ENCODE measurements around the gene ZNF654. TPM values are rescaled to one million over a fixed set of nuclear protein-coding genes. Genes with fewer than 3 reads are reported as not detected.
A peak's percentile ranks its signal among the peaks of the same experiment; 100 is the strongest.
"Not testable (repeated sequence)": the region's sequence is repeated elsewhere in the genome, so short reads cannot be mapped to it uniquely, and the experiment has no call there.

Gene ZNF654
- total RNA-seq: 10 to 100 TPM; 26.5 to 27.4 TPM

DNA sequence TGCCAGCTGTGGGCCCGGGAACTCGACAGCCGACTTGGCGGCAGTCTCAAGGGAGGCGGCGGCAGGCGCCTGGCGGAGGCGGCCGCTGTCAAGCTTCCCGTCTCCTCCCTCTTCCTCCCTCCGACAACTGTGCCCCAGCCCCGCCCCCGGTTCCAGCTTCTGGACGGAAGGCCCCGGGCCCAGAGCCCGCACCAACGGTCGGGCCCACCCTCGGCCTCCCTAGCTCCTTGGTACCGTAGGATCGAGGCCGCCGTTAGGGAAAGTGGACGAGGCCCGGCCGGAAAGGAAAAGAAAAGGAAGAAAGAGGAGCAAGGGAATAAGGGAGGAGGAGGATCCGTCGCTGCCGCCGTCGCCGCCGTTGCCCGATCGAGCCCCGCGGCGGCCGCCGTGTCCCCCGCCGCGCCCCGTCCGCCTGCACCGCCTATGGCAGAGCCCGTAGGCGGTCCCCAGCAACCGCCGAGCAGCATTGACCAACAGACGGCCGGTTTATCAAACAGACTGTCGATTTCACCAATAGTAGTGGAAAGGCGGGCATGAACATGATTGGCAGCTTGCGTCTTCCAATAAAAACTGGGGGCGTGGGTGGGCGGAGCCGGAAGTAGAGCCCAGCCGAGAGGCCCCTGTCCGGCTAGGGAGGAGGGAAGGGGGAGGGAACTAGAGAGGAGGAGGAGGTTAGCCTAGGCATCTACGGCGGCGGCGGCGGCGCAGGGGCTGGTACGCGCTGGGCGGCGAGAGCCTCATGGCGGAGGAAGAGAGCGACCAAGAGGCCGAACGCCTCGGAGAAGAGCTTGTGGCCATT, at the start of gene ZNF654, which contains the start of gene CGGBP1:
Gene ZNF654, plus strand, starts transcription at position 675 of the 799 bp plus-strand sequence. Its CDS starts 65 bp downstream, at position 740.
Gene CGGBP1, minus strand, starts transcription at position 425 of the 799 bp plus-strand sequence. CDS start 3,029 bp downstream, outside the sequence.
- peak within 1 kb of the TSS; percentile 95 for H3K27ac Mint-ChIP-seq
- peak within 1 kb of the TSS; percentile 99 for H3K4me3 Mint-ChIP-seq
- H3K36me3 Mint-ChIP-seq (ENCODE audit: low read depth): peaks cover 39% of the 10 kb centered on the region
- no peaks in the 10 kb centered on the region for H3K9me3 Mint-ChIP-seq
- CTCF ChIA-PET: interaction anchor here (0.6 to 2.3 kb wide), 10 partner anchors 10 to 90 kb away, joined by 3 to 12 read pairs (median 4); partner anchors contain the start of gene C3orf38
- POLR2A ChIA-PET: interaction anchor here (0.6 to 4.2 kb wide), 30 partner anchors 8 to 832 kb away, joined by 3 to 130 read pairs (median 4); partner anchors contain the start of genes C3orf38 and CHMP2B
- peaks cover 51% of the 10 kb centered on the region for H3K4me1 Mint-ChIP-seq
- DNase-seq: peak; percentile 99
- no peaks in the 10 kb centered on the region for H3K27me3 Mint-ChIP-seq

DNA sequence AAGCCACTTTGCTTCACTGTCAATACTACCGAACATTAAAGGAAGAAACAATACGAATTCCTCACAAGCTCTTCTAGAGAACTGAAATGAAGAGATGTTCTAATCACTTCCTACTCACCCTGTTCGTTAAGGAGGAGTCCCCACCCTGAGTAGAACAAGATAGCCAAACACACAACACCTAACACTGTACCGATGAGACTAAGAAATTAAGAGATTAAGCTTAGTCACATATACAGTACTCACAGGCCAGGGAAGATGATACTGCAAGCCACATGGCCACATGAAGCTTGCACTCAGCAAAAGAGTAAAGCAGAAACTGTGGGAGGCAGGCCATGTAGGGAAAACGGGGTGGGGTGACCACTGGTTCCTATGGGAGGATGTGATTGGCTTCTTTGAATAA, 48.2 kb upstream of the ZNF654 start:
- peaks cover 10% of the 10 kb centered on the region for H3K27me3 Mint-ChIP-seq

GRCh38 chr3:88013592-88013991, 45.5 kb upstream of the ZNF654 start:
- CTCF ChIA-PET: no interaction called here
- peaks cover 8% of the 10 kb centered on the region for H3K4me1 Mint-ChIP-seq

More for the DNA sequence above, 48.2 kb upstream of the ZNF654 start:
- Mint-ChIP-seq H3K9me3 (no peaks in the 10 kb centered on the region), H3K27ac (no peak overlapping the region), H3K4me3 (no peak overlapping the region), H3K36me3 (ENCODE audit: low read depth) (no peaks in the 10 kb centered on the region), H3K4me1 (peaks cover 3% of the 10 kb centered on the region)
- POLR2A ChIA-PET: interaction anchor here (1.3 kb wide), 2 partner anchors 47 to 139 kb away, joined by 3 to 4 read pairs; partner anchors contain the start of gene C3orf38
- no peak for DNase-seq
- CTCF ChIA-PET: interaction anchor here (0.7 to 1.6 kb wide), 2 partner anchors 114 to 660 kb away, joined by 3 to 4 read pairs; no protein-coding TSS in a partner anchor

GRCh38 chr3:88015656-88016055, 43.4 kb upstream of the ZNF654 start:
- H3K9me3 Mint-ChIP-seq; H3K27ac Mint-ChIP-seq; DNase-seq; POLR2A ChIA-PET; H3K4me3 Mint-ChIP-seq; H3K27me3 Mint-ChIP-seq; H3K36me3 Mint-ChIP-seq (ENCODE audit: low read depth): not testable (repeated sequence)
- peaks cover 19% of the 10 kb centered on the region for H3K4me1 Mint-ChIP-seq
- CTCF ChIA-PET: interaction anchor here (0.9 kb wide), 1 partner anchor 9 kb away, joined by 3 read pairs; no protein-coding TSS in a partner anchor

More at GRCh38 chr3:88013592-88013991, 45.5 kb upstream of the ZNF654 start:
- POLR2A ChIA-PET: interaction anchor here (2.1 kb wide), 1 partner anchor 45 kb away, joined by 5 read pairs; the partner anchor contains the start of genes CGGBP1 and ZNF654
- Mint-ChIP-seq H3K36me3 (ENCODE audit: low read depth) (no peaks in the 10 kb centered on the region), H3K9me3 (peaks cover 6% of the 10 kb centered on the region), H3K27me3 (peaks cover 10% of the 10 kb centered on the region), H3K27ac (no peak overlapping the region), H3K4me3 (no peak overlapping the region)
- DNase-seq: no peak

DNA sequence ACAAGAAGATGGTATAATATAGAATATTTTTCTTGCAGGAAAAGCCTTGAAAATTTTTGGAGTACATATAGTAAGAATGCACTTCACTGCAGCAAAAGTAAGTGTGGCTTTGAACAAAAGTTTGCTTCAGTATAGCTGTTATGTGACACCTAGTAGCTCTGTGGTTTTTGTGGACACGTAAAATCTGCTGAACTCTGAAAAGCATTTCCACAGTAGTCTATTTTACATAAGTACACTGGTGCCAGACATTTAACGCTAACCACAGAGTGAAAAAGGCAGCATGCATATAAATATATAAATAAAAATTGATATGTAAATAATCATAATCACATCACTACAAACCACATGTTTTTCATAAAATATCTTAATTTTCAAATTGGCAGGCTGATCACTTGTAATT, 40.0 kb upstream of the ZNF654 start:
- DNase-seq: peak; percentile 33
- ChIA-PET POLR2A (interaction anchor here (0.9 to 3.5 kb wide), 5 partner anchors 11 to 131 kb away, joined by 3 to 17 read pairs (median 5); partner anchors contain the start of genes CGGBP1 and ZNF654), CTCF (interaction anchor here (1.3 to 3.3 kb wide), 6 partner anchors 10 to 94 kb away, joined by 3 to 12 read pairs (median 4); no protein-coding TSS in a partner anchor)

GRCh38 chr3:88025001-88025552, 34.0 kb upstream of the ZNF654 start:
- Mint-ChIP-seq H3K36me3 (ENCODE audit: low read depth) (peaks cover 10% of the 10 kb centered on the region), H3K4me1 (peaks cover 26% of the 10 kb centered on the region), H3K27ac (no peak overlapping the region), H3K9me3 (peaks cover 10% of the 10 kb centered on the region), H3K4me3 (no peak overlapping the region), H3K27me3 (no peaks in the 10 kb centered on the region)
- CTCF ChIA-PET: interaction anchor here (1.2 to 1.4 kb wide), 3 partner anchors 9 to 155 kb away, joined by 3 read pairs; no protein-coding TSS in a partner anchor
- no peak for DNase-seq
- POLR2A ChIA-PET: no interaction called here

More for the DNA sequence above, 40.0 kb upstream of the ZNF654 start:
- H3K36me3 Mint-ChIP-seq (ENCODE audit: low read depth): peaks cover 10% of the 10 kb centered on the region
- H3K27me3 Mint-ChIP-seq: peaks cover 4% of the 10 kb centered on the region
- no peak overlapping the region for H3K4me3 Mint-ChIP-seq
- peaks cover 32% of the 10 kb centered on the region for H3K4me1 Mint-ChIP-seq
- peaks cover 10% of the 10 kb centered on the region for H3K9me3 Mint-ChIP-seq
- no peak overlapping the region for H3K27ac Mint-ChIP-seq

- ChIA-PET CTCF (interaction anchor here (0.8 to 2.3 kb wide), 5 partner anchors 9 to 84 kb away, joined by 3 to 12 read pairs (median 4); partner anchors contain the start of gene CGGBP1), POLR2A (interaction anchor here (1.7 to 2.4 kb wide), 2 partner anchors 30 to 121 kb away, joined by 8 to 23 read pairs; partner anchors contain the start of genes C3orf38, CGGBP1 and ZNF654)
- Mint-ChIP-seq H3K36me3 (ENCODE audit: low read depth) (no peaks in the 10 kb centered on the region), H3K4me3 (no peak overlapping the region), H3K9me3 (peaks cover 6% of the 10 kb centered on the region), H3K27ac (no peak overlapping the region), H3K27me3 (no peaks in the 10 kb centered on the region), H3K4me1 (peaks cover 35% of the 10 kb centered on the region)
- no peak for DNase-seq
Observed at GRCh38 chr3:88028876-88029275, 30.2 kb upstream of the ZNF654 start.

DNA sequence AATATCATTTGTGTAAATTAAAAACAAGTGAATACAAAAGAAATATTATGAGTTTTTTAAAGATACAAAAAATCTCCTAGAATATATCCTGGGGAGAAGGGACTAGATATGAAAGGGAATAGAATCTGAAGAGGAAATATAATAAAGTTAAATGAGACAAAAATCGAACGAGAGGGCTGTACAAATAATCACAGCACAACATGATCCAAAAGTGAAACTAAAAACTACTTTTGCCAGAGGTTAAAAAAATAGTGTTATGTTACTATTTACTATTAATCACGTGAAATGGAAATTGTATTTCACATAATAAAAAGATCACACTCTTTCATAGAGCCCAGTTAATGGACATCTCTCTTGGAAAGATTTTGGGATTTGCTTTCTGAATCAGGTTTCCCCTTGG, 28.8 kb upstream of the ZNF654 start:
- peaks cover 6% of the 10 kb centered on the region for H3K9me3 Mint-ChIP-seq
- peaks cover 34% of the 10 kb centered on the region for H3K4me1 Mint-ChIP-seq
- ChIA-PET CTCF (interaction anchor here (1.1 to 2.3 kb wide), 4 partner anchors 11 to 83 kb away, joined by 3 to 12 read pairs (median 4); no protein-coding TSS in a partner anchor), POLR2A (interaction anchor here (0.8 to 2.8 kb wide), 4 partner anchors 11 to 120 kb away, joined by 3 to 55 read pairs (median 16); partner anchors contain the start of genes C3orf38, CGGBP1 and ZNF654)
- H3K27me3 Mint-ChIP-seq: no peaks in the 10 kb centered on the region
- no peak for DNase-seq
- no peaks in the 10 kb centered on the region for H3K36me3 Mint-ChIP-seq (ENCODE audit: low read depth)
- H3K27ac Mint-ChIP-seq: no peak overlapping the region
- peak overlapping the region; percentile 11 for H3K4me3 Mint-ChIP-seq

DNA sequence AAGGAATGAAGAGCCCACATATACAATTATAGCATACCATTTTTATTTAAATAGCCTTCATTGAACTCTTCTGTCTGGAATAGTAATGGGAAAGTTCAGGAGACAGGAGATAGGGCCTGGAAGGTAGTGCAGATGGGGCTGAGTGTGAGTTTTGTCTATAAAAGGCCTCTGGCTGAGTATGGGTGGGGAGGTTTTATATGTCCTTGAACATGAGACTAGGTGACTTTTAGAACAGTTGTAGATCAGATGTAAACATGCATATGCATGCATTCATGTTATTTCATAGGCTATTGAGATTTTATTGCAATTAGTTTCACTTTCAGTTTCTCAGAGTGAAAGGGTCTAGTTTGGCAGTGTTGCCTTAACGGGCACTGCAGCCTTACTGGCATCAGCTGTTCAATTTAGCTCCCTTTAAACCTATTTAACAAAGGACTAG, 27.4 kb upstream of the ZNF654 start:
- Mint-ChIP-seq H3K27ac (peak overlapping the region; percentile 87), H3K4me3 (peak overlapping the region; percentile 89), H3K4me1 (peaks cover 32% of the 10 kb centered on the region), H3K27me3 (no peaks in the 10 kb centered on the region), H3K36me3 (ENCODE audit: low read depth) (no peaks in the 10 kb centered on the region), H3K9me3 (no peaks in the 10 kb centered on the region)
- CTCF ChIA-PET: interaction anchor here (1.0 to 2.2 kb wide), 5 partner anchors 11 to 118 kb away, joined by 3 to 8 read pairs (median 3); partner anchors contain the start of genes C3orf38 and CGGBP1
- POLR2A ChIA-PET: interaction anchor here (1.1 to 2.8 kb wide), 5 partner anchors 11 to 118 kb away, joined by 4 to 55 read pairs (median 15); partner anchors contain the start of genes C3orf38, CGGBP1 and ZNF654
- DNase-seq: peak; percentile 25

DNA sequence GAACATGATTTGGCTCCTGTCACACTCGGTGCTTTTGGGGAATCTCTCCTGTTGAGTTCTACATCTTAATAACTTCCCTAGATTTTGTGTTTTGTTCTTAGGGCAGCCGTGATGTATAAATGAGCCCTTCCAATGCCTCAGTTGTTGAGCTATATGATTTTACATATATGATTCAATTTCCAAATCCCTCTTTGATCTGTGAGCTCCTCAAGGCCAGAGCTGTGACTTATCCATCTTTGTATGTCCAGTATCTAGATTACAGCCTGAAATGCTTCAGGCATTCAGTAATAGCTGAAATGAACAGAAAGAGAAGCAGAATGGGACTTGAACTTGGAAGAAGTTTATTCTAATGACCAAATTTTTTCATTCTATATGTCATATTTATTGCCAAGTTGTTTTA, 26.8 kb upstream of the ZNF654 start:
- Mint-ChIP-seq H3K9me3 (no peaks in the 10 kb centered on the region), H3K4me1 (peaks cover 32% of the 10 kb centered on the region), H3K27ac (peak overlapping the region; percentile 87), H3K4me3 (peak overlapping the region; percentile 89), H3K36me3 (ENCODE audit: low read depth) (no peaks in the 10 kb centered on the region), H3K27me3 (no peaks in the 10 kb centered on the region)
- POLR2A ChIA-PET: interaction anchor here (1.0 to 2.8 kb wide), 6 partner anchors 11 to 118 kb away, joined by 4 to 55 read pairs (median 12); partner anchors contain the start of genes C3orf38, CGGBP1 and ZNF654
- CTCF ChIA-PET: interaction anchor here (1.0 to 2.2 kb wide), 5 partner anchors 12 to 118 kb away, joined by 3 to 8 read pairs (median 3); partner anchors contain the start of genes C3orf38 and CGGBP1
- no peak for DNase-seq

- no peaks in the 10 kb centered on the region for H3K36me3 Mint-ChIP-seq (ENCODE audit: low read depth)
- no peak overlapping the region for H3K4me3 Mint-ChIP-seq
- DNase-seq: no peak
- H3K4me1 Mint-ChIP-seq: peaks cover 32% of the 10 kb centered on the region
- ChIA-PET POLR2A (interaction anchor here (1.0 to 2.8 kb wide), 5 partner anchors 12 to 117 kb away, joined by 4 to 55 read pairs (median 15); partner anchors contain the start of genes C3orf38, CGGBP1 and ZNF654), CTCF (no interaction called here)
- no peaks in the 10 kb centered on the region for H3K9me3 Mint-ChIP-seq
- no peak overlapping the region for H3K27ac Mint-ChIP-seq
- H3K27me3 Mint-ChIP-seq: no peaks in the 10 kb centered on the region
Observed at GRCh38 chr3:88033079-88033478, 26.0 kb upstream of the ZNF654 start.

DNA sequence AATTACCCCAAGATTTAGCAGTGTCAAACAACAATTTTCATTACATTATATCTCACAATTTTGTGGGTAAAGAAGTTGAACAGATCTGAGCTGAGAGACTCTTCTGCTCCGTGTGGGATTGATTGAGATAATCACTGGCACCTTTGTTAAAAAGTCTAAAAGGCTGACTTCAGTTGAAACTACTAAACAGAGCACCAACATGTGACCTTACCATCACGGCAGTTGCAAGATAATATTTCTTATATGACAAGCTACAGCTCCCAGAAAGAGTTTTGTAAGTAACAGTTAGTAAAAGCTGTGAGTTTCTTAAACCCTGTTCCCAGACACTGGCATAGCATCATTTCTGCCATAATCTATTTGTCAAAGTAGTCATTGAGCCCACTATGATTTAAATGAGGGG, 25.2 kb upstream of the ZNF654 start:
- CTCF ChIA-PET: interaction anchor here (0.9 kb wide), 1 partner anchor 24 kb away, joined by 3 read pairs; the partner anchor contains the start of gene CGGBP1
- no peak for DNase-seq
- H3K36me3 Mint-ChIP-seq (ENCODE audit: low read depth): no peaks in the 10 kb centered on the region
- H3K4me3 Mint-ChIP-seq: no peak overlapping the region
- no peaks in the 10 kb centered on the region for H3K9me3 Mint-ChIP-seq
- H3K27ac Mint-ChIP-seq: no peak overlapping the region
- H3K27me3 Mint-ChIP-seq: no peaks in the 10 kb centered on the region
- H3K4me1 Mint-ChIP-seq: peaks cover 32% of the 10 kb centered on the region
- POLR2A ChIA-PET: interaction anchor here (1.1 to 1.2 kb wide), 3 partner anchors 24 to 116 kb away, joined by 3 to 4 read pairs (median 3); partner anchors contain the start of genes C3orf38, CGGBP1 and ZNF654
